WTC11 (cell line): Measurements from ENCODE around the gene EEFSEC.

Source experiments
- FOXJ3 ChIP-seq: sonication (generic); formaldehyde crosslinking; IDR thresholded peaks from 2 replicates; pipeline ENCODE4 v1.9.0; 2021; ENCODE audit warnings: missing genetic modification reagents, mild to moderate bottlenecking, borderline replicate concordance
- JUN ChIP-seq: sonication (generic); formaldehyde crosslinking; IDR thresholded peaks from 2 replicates; pipeline ENCODE4 v1.8.0; 2023; ENCODE audit warnings: mild to moderate bottlenecking, missing genetic modification reagents
- NFE2L1 ChIP-seq: sonication (generic); formaldehyde crosslinking; IDR thresholded peaks from 2 replicates; pipeline ENCODE4 v1.8.1; 2023; ENCODE audit warnings: missing genetic modification reagents
- SMAD3 ChIP-seq: sonication (generic); formaldehyde crosslinking; IDR thresholded peaks from 2 replicates; pipeline ENCODE4 v1.8.0; 2022; ENCODE audit warnings: missing genetic modification reagents, mild to moderate bottlenecking, borderline replicate concordance
- SOX15 ChIP-seq: fragments of 250-450 bp; sonication (Bioruptor Pico); IDR thresholded peaks from 2 replicates; pipeline ENCODE4 v1.9.0; 2021; ENCODE audit warnings: mild to moderate bottlenecking
- TF ChIP-seq, protein P1 (sequence below): fragments of 200-600 bp; IDR thresholded peaks from 2 replicates; pipeline ENCODE4 v1.8.0; 2022; ENCODE audit warnings: antibody characterized with exemption
- TF ChIP-seq, protein P2 (sequence below): sonication (generic); formaldehyde crosslinking; IDR thresholded peaks from 2 replicates; pipeline ENCODE4 v1.8.1; 2023; ENCODE audit warnings: mild to moderate bottlenecking, missing genetic modification reagents
- TF ChIP-seq, protein P3 (sequence below): sonication (generic); formaldehyde crosslinking; IDR thresholded peaks from 2 replicates; pipeline ENCODE4 v1.8.0; 2022; ENCODE audit warnings: mild to moderate bottlenecking, missing genetic modification reagents
- TF ChIP-seq, protein P4 (sequence below): sonication (generic); formaldehyde crosslinking; IDR thresholded peaks from 2 replicates; pipeline ENCODE4 v1.8.1; 2022; ENCODE audit warnings: low read depth, mild to moderate bottlenecking, moderate library complexity, missing genetic modification reagents, borderline replicate concordance

DNA sequence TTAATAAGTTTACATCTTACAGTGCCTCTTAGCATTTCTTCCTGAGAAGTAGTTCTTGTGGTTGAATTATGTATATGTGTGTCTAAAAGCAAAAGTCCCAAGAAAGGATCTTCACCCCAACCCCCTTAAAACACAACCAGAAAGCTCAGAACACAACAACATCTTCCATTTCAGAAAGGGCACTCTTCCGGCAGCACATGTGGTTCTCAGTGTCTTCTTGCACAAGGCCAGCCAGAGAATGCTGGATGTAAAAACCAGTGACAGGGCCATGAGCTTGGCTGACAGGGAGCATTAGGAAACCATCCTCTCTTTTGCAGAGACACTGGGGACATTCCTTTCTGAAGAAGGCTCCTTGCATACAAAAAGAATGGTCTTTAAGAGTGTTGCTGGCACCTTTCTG, 45.0 kb downstream of the EEFSEC start:
- TF ChIP-seq, protein P1, sequence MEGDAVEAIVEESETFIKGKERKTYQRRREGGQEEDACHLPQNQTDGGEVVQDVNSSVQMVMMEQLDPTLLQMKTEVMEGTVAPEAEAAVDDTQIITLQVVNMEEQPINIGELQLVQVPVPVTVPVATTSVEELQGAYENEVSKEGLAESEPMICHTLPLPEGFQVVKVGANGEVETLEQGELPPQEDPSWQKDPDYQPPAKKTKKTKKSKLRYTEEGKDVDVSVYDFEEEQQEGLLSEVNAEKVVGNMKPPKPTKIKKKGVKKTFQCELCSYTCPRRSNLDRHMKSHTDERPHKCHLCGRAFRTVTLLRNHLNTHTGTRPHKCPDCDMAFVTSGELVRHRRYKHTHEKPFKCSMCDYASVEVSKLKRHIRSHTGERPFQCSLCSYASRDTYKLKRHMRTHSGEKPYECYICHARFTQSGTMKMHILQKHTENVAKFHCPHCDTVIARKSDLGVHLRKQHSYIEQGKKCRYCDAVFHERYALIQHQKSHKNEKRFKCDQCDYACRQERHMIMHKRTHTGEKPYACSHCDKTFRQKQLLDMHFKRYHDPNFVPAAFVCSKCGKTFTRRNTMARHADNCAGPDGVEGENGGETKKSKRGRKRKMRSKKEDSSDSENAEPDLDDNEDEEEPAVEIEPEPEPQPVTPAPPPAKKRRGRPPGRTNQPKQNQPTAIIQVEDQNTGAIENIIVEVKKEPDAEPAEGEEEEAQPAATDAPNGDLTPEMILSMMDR: no peak
- TF ChIP-seq FOXJ3 (CRISPR knock-in tag) (no peak), SOX15 (CRISPR knock-in tag) (no peak), NFE2L1 (CRISPR knock-in tag) (no peak), JUN (no peak), SMAD3 (CRISPR knock-in tag) (no peak)
- TF ChIP-seq, protein P2, sequence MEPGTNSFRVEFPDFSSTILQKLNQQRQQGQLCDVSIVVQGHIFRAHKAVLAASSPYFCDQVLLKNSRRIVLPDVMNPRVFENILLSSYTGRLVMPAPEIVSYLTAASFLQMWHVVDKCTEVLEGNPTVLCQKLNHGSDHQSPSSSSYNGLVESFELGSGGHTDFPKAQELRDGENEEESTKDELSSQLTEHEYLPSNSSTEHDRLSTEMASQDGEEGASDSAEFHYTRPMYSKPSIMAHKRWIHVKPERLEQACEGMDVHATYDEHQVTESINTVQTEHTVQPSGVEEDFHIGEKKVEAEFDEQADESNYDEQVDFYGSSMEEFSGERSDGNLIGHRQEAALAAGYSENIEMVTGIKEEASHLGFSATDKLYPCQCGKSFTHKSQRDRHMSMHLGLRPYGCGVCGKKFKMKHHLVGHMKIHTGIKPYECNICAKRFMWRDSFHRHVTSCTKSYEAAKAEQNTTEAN: no peak
- TF ChIP-seq, protein P3, sequence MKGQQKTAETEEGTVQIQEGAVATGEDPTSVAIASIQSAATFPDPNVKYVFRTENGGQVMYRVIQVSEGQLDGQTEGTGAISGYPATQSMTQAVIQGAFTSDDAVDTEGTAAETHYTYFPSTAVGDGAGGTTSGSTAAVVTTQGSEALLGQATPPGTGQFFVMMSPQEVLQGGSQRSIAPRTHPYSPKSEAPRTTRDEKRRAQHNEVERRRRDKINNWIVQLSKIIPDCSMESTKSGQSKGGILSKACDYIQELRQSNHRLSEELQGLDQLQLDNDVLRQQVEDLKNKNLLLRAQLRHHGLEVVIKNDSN (CRISPR knock-in tag): no peak
- TF ChIP-seq, protein P4, sequence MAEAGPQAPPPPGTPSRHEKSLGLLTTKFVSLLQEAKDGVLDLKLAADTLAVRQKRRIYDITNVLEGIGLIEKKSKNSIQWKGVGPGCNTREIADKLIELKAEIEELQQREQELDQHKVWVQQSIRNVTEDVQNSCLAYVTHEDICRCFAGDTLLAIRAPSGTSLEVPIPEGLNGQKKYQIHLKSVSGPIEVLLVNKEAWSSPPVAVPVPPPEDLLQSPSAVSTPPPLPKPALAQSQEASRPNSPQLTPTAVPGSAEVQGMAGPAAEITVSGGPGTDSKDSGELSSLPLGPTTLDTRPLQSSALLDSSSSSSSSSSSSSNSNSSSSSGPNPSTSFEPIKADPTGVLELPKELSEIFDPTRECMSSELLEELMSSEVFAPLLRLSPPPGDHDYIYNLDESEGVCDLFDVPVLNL (CRISPR knock-in tag): no peak
